Uterus (tissue), 4 donors: ENCODE data around the gene RASGRP1. TPM values are rescaled to one million over a fixed set of nuclear protein-coding genes. Genes with fewer than 3 reads are reported as not detected.

Experiments
- DNase-seq, 2 donors: peaks; one replicate each; pipeline ENCODE4 v3.0.0-alpha.2; 2019 to 2020
- H3K27ac ChIP-seq, 2 donors: fragments of 200-600 bp; sonication (generic); 1 replicate in 1 of 2; 2 replicates in 1 of 2; pipeline ENCODE4 v1.5.1; 2016 to 2018
- H3K27me3 ChIP-seq, 2 donors: fragments of 200-600 bp; sonication (generic); one replicate each; pipeline ENCODE4 v1.5.1; 2018 to 2019; ENCODE audit warnings: control low read depth in 1 of 2
- H3K36me3 ChIP-seq, 2 donors: fragments of 200-600 bp; sonication (generic); one replicate each; pipeline ENCODE4 v1.5.1; 2019; ENCODE audit warnings: control low read depth in 1 of 2
- H3K4me1 ChIP-seq, 2 donors: fragments of 200-600 bp; sonication (generic); one replicate each; pipeline ENCODE4 v1.5.1; 2018 to 2019; ENCODE audit warnings: control low read depth in 1 of 2
- H3K4me3 ChIP-seq, 2 donors: fragments of 200-600 bp; sonication (generic); 1 replicate in 1 of 2; 2 replicates in 1 of 2; pipeline ENCODE4 v1.5.1; 2018 to 2019; ENCODE audit warnings: mild to moderate bottlenecking in 1 of 2
- H3K9me3 ChIP-seq, 2 donors: fragments of 200-600 bp; sonication (generic); one replicate each; pipeline ENCODE4 v1.5.1; 2019; ENCODE audit warnings: control low read depth in 1 of 2
- POLR2A ChIP-seq, 2 donors: fragments of 450-650 bp; IDR thresholded peaks; one replicate each; pipeline ENCODE4 v1.6.1; 2016; ENCODE audit warnings: antibody characterized with exemption in 2 of 2, mild to moderate bottlenecking in 1 of 2, moderate library complexity in 1 of 2
- intact Hi-C: fragments of 100-400 bp; cut with DNase I; formaldehyde crosslinking; loops from one replicate; pipeline ENCODE4 v1.15.1; 2023; ENCODE audit warnings: low total_unique reads
- total RNA-seq, 4 donors: library from RNA; depleted of rRNA in 3 of 4; stranded (reverse); fragments of >200 nt in 3 of 4; gene quantifications; one replicate each; pipeline versions ENCODE4 v1.1.0 to v1.2.4, GENCODE V29; 2014 to 2023
- TF ChIP-seq, protein P1 (sequence below), 4 experiments: fragments of 200-600 bp in 2 of 4; fragments of 450-650 bp in 2 of 4; sonication (generic) in 2 of 4; IDR thresholded peaks; one replicate each; pipeline ENCODE4 v1.5.1; 2016 to 2019; ENCODE audit warnings: antibody characterized with exemption in 4 of 4, mild to moderate bottlenecking in 2 of 4, moderate library complexity in 1 of 4
- donor health status: DM: yes; HTN: yes; CAD: no.

Gene RASGRP1
- total RNA-seq, 4 donors from 2014 or later: under 0.01 to 0.82 (median 0.48) TPM; not detected in 1

DNA sequence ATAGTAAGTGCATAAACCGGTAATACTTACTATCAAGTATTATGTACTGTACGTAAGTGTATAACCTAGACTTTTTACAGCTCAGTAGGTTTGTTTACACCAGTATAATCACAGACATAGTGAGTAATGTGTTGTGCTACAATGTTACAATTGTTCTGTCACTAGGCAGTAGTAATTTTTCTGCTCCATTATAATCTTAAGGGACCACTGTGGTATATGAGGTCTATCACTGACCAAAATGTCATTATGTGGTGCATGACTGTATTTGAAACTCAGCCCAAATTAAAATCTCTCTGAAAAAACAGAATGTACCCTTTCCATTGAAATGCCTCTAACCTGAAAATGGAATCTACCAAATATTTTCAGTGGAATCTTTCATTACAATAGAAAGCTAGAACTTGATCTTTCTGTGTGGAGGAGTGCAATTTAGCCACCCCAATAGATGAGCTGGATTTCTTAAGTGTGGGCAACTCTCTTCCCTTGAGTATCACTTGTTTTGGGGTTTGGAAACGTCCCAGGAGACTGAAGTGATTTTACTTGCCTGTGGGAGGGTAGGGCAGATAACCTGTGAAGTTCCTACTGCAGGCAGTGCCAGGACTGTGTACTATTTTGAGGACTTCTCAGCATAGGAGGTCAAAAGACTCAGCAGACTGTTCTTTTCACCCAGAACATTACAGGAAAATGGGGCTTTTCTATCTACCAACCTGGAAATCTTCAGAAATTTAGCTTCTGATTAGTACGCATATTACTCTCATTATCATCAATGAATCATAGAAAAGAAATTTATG is 59.7 kb downstream of the RASGRP1 start:
- H3K4me1 ChIP-seq: no peaks in the 10 kb centered on the region
- no peak for DNase-seq
- TF ChIP-seq, protein P1, sequence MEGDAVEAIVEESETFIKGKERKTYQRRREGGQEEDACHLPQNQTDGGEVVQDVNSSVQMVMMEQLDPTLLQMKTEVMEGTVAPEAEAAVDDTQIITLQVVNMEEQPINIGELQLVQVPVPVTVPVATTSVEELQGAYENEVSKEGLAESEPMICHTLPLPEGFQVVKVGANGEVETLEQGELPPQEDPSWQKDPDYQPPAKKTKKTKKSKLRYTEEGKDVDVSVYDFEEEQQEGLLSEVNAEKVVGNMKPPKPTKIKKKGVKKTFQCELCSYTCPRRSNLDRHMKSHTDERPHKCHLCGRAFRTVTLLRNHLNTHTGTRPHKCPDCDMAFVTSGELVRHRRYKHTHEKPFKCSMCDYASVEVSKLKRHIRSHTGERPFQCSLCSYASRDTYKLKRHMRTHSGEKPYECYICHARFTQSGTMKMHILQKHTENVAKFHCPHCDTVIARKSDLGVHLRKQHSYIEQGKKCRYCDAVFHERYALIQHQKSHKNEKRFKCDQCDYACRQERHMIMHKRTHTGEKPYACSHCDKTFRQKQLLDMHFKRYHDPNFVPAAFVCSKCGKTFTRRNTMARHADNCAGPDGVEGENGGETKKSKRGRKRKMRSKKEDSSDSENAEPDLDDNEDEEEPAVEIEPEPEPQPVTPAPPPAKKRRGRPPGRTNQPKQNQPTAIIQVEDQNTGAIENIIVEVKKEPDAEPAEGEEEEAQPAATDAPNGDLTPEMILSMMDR (IDR thresholded peaks at IDR 0.05): no peak
- no peak for TF ChIP-seq POLR2A (IDR thresholded peaks at IDR 0.05)
- H3K27me3 ChIP-seq: no peaks in the 10 kb centered on the region
- H3K36me3 ChIP-seq: no peaks in the 10 kb centered on the region
- no peaks in the 10 kb centered on the region for H3K9me3 ChIP-seq
- intact Hi-C loops: no loop called here
- H3K4me3 ChIP-seq: no peak overlapping the region
- H3K27ac ChIP-seq: no peak overlapping the region

DNA sequence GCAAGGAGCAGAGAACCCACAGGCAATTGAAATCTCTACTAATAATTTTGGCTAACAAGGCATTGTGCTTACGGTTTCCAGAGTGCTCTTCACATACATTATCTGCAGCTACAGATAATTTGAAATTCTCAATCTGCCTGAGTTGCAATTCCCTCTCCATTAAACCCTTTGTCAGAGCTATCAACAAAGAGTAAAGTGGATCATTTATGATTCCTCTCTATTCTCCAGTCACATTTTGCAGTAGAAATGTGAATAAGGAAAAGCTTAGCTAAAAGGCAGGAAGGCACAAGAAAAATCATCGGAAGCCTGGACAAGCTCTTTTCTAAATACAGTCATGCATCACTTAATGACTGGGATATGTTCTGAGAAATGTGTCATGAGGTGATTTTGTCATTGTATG is 61.1 kb downstream of the RASGRP1 start:
- H3K27ac ChIP-seq: no peak overlapping the region
- TF ChIP-seq POLR2A (IDR thresholded peaks at IDR 0.05): no peak
- TF ChIP-seq, protein P1 (IDR thresholded peaks at IDR 0.05): no peak
- no peaks in the 10 kb centered on the region for H3K27me3 ChIP-seq
- no peak for DNase-seq
- H3K4me1 ChIP-seq: no peaks in the 10 kb centered on the region
- intact Hi-C loops: no loop called here
- H3K36me3 ChIP-seq: no peaks in the 10 kb centered on the region
- no peaks in the 10 kb centered on the region for H3K9me3 ChIP-seq
- H3K4me3 ChIP-seq: no peak overlapping the region

GRCh38 chr15:38499651-38500050 is 65.0 kb downstream of the RASGRP1 start:
- Histone ChIP-seq H3K4me3 (no peak overlapping the region), H3K27me3 (no peaks in the 10 kb centered on the region), H3K27ac (no peak overlapping the region), H3K36me3 (no peaks in the 10 kb centered on the region), H3K4me1 (no peaks in the 10 kb centered on the region), H3K9me3 (no peaks in the 10 kb centered on the region)
- intact Hi-C loops: no loop called here
- no peak for DNase-seq
- no peak for TF ChIP-seq POLR2A (IDR thresholded peaks at IDR 0.05)
- TF ChIP-seq, protein P1 (IDR thresholded peaks at IDR 0.05): no peak

DNA sequence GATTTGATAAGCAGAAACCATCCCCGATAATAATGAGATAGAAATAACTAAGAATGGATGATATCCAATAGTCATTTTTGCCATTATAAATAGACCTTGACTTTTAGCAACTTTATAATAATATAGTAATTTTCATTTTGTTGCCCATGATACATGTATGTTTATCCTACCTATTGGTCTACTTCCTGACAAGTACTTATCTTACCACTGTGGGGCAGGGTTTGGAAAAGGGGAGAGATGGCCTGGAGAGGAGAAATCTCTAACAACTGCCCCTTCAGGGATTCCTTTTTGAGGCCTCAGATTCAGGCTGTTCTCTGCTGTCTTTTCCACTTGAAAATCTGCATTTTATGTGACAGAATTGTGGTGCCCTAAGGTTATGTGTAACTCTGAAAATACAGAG is 68.5 kb downstream of the RASGRP1 start:
- no peak overlapping the region for H3K4me3 ChIP-seq
- H3K27me3 ChIP-seq: no peaks in the 10 kb centered on the region
- no peaks in the 10 kb centered on the region for H3K9me3 ChIP-seq
- no peak for DNase-seq
- H3K27ac ChIP-seq: no peak overlapping the region
- H3K36me3 ChIP-seq: no peaks in the 10 kb centered on the region
- TF ChIP-seq, protein P1 (IDR thresholded peaks at IDR 0.05): no peak
- no peak for TF ChIP-seq POLR2A (IDR thresholded peaks at IDR 0.05)
- no peaks in the 10 kb centered on the region for H3K4me1 ChIP-seq
- intact Hi-C loops: no loop called here

GRCh38 chr15:38490242-38490922 is 74.2 kb downstream of the RASGRP1 start:
- H3K27ac ChIP-seq: no peak overlapping the region
- TF ChIP-seq, protein P1 (IDR thresholded peaks at IDR 0.05): no peak
- TF ChIP-seq POLR2A (IDR thresholded peaks at IDR 0.05): no peak
- H3K9me3 ChIP-seq: no peaks in the 10 kb centered on the region
- no peak for DNase-seq
- H3K36me3 ChIP-seq: no peaks in the 10 kb centered on the region
- no peaks in the 10 kb centered on the region for H3K27me3 ChIP-seq
- no peaks in the 10 kb centered on the region for H3K4me1 ChIP-seq
- intact Hi-C loops: no loop called here
- H3K4me3 ChIP-seq: no peak overlapping the region
